Ovary (tissue), 9 donors: ENCODE results near the gene DOCK10. TPM values are rescaled to one million over a fixed set of nuclear protein-coding genes. Genes with fewer than 3 reads are reported as not detected.

Experiments used
- DNase-seq, 5 donors: peaks; one replicate each; pipeline ENCODE4 v3.0.0-alpha.2; 2019 to 2020
- H3K27ac ChIP-seq, 2 donors: fragments of 200-600 bp; one replicate each; pipeline versions ENCODE4 v1.5.1 to v1.8.0; 2019 to 2022
- H3K27me3 ChIP-seq: fragments of 200-600 bp; one replicate; pipeline ENCODE4 v1.8.0; 2022
- H3K36me3 ChIP-seq: fragments of 200-600 bp; sonication (generic); one replicate; pipeline ENCODE4 v1.5.1; 2019
- H3K4me1 ChIP-seq: one replicate; pipeline ENCODE4 v1.8.1; 2013; ENCODE audit warnings: mild to moderate bottlenecking, moderate library complexity; ENCODE audit not compliant: insufficient read depth
- H3K4me3 ChIP-seq: fragments of 200-600 bp; sonication (generic); one replicate; pipeline ENCODE4 v1.5.1; 2017
- H3K9me3 ChIP-seq, 2 donors: fragments of 200-600 bp in 1 of 2; sonication (generic) in 1 of 2; one replicate each; pipeline versions ENCODE4 v1.5.1 to v1.8.1; 2013 to 2019; ENCODE audit warnings: mild to moderate bottlenecking in 1 of 2, moderate library complexity in 1 of 2
- EP300 ChIP-seq: sonication (generic); formaldehyde crosslinking; IDR thresholded peaks from one replicate; pipeline ENCODE4 v1.6.1; 2017; ENCODE audit warnings: antibody characterized with exemption
- POLR2A ChIP-seq: fragments of 450-650 bp; IDR thresholded peaks from one replicate; pipeline ENCODE4 v1.6.1; 2017; ENCODE audit warnings: antibody characterized with exemption, mild to moderate bottlenecking, moderate library complexity
- WGBS, 3 donors: extraction: QIAGEN DNeasy Blood & Tissue Kit in 1 of 3; methylation state at CpG; one replicate each; pipeline versions ENCODE4 v1.1.5 to v1.1.7; 2013 to 2017; 5-methylcytosine and 5-hydroxymethylcytosine counted together
- intact Hi-C, 4 donors: fragments of 100-400 bp; cut with DNase I; formaldehyde crosslinking; loops; one replicate each; pipeline versions ENCODE4 v1.11.0 to v1.15.1; 2022 to 2023
- polyA plus RNA-seq, 2 donors: library from polyadenylated mRNA; stranded (reverse); fragments of 200-250 nt in 1 of 2; fragments of 350-450 nt in 1 of 2; fragmentation: Illumina TruSeq in 1 of 2; extraction: RNeasy Lipid Tissue Mini Kit (QIAGEN cat#74804) in 1 of 2; gene quantifications; one replicate each; pipeline ENCODE4 v1.2.3, GENCODE V29; 2013 to 2014
- total RNA-seq, 7 donors: library from RNA; depleted of rRNA in 2 of 7; stranded (reverse); fragments of >200 nt in 2 of 7; fragmentation: NEBNext Ultra II Directional in 3 of 7; extraction: Animal tissue kit (Norgen Biotek cat#: 25700) in 3 of 7; gene quantifications; one replicate each; pipeline versions ENCODE4 v1.1.0 to v1.2.4, GENCODE V29; 2016 to 2023
- TF ChIP-seq, protein P1 (sequence below), 3 donors: fragments of 450-650 bp in 2 of 3; fragments of 200-600 bp in 1 of 3; IDR thresholded peaks; one replicate each; pipeline versions ENCODE4 v1.5.1 to v1.8.0; 2016 to 2022; ENCODE audit warnings: antibody characterized with exemption in 3 of 3, mild to moderate bottlenecking in 1 of 3
- donor health status: DM: no; HTN: no; CAD: no; lungs with moderate emphysema.
- donor health status: DM: no; HTN: no; CAD: no.
- donor health status: Bipolar disorder and iron deficiency.
- donor health status: DM: yes; HTN: yes; CAD: no.
- donor health status: DM: no; HTN: no; CAD: no.
- donor health status: DM: yes; HTN: yes; CAD: no.

The DOCK10 gene
- total and polyA plus RNA-seq, 9 donors: 15.3 to 42.5 (median 31.2) TPM

DNA sequence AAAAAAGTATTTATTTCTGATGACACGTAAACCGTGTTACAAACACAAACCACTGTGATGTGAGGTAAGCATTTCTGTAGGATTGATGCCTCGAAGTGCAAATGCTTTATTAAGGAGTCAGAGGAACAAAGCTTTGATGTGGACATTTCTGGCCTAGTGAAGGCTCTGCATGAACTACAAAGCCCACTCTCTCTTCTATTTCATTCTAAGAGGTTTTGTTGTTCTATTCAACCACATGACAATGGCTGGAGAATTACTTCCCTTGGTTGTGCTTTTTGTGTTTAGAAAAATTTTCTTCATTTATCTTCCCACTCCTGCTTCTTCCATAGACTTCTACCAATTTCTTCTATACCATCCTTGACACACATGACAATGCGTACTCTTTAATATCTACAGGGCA, 200.4 kb downstream of the DOCK10 start:
- no peaks in the 10 kb centered on the region for H3K27me3 ChIP-seq
- no peak overlapping the region for H3K4me3 ChIP-seq
- H3K27ac ChIP-seq: no peak overlapping the region
- TF ChIP-seq POLR2A (no peak), EP300 (no peak)
- TF ChIP-seq, protein P1, sequence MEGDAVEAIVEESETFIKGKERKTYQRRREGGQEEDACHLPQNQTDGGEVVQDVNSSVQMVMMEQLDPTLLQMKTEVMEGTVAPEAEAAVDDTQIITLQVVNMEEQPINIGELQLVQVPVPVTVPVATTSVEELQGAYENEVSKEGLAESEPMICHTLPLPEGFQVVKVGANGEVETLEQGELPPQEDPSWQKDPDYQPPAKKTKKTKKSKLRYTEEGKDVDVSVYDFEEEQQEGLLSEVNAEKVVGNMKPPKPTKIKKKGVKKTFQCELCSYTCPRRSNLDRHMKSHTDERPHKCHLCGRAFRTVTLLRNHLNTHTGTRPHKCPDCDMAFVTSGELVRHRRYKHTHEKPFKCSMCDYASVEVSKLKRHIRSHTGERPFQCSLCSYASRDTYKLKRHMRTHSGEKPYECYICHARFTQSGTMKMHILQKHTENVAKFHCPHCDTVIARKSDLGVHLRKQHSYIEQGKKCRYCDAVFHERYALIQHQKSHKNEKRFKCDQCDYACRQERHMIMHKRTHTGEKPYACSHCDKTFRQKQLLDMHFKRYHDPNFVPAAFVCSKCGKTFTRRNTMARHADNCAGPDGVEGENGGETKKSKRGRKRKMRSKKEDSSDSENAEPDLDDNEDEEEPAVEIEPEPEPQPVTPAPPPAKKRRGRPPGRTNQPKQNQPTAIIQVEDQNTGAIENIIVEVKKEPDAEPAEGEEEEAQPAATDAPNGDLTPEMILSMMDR (IDR thresholded peaks at IDR 0.05): no peak
- H3K36me3 ChIP-seq: no peaks in the 10 kb centered on the region
- DNase-seq: no peak
- H3K9me3 ChIP-seq: no peaks in the 10 kb centered on the region
- intact Hi-C loops: no loop called here
- H3K4me1 ChIP-seq: no peaks in the 10 kb centered on the region
- WGBS, 3 donors: 90 to 93% (median 92%) methylated on average over 4 of the region's 4 CpGs

DNA sequence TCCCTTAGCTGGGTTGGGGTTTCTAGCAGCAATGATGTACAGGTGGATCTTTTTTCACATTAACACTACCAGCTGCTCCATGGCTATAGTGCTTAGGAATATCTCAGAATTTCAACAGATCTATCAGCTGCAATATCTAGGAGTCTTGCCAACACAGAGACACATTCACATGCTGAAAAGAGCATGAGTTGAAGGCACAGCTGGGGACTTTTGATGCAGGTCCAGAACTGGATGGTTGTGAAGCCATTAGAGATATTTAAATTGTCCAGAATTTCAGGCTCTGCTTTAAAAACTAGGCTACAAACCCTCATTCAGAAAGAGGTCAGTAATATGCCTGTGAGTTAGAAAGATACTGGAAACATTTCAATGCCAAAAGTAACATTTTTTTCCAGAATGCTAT, 203.9 kb downstream of the DOCK10 start:
- no peak overlapping the region for H3K4me3 ChIP-seq
- no peaks in the 10 kb centered on the region for H3K36me3 ChIP-seq
- no peaks in the 10 kb centered on the region for H3K9me3 ChIP-seq
- H3K27ac ChIP-seq: no peak overlapping the region
- no peak for TF ChIP-seq POLR2A
- TF ChIP-seq, protein P1 (IDR thresholded peaks at IDR 0.05): no peak
- no peak for TF ChIP-seq EP300
- H3K27me3 ChIP-seq: no peaks in the 10 kb centered on the region
- DNase-seq: no peak
- intact Hi-C loops: no loop called here
- H3K4me1 ChIP-seq: no peaks in the 10 kb centered on the region

DNA sequence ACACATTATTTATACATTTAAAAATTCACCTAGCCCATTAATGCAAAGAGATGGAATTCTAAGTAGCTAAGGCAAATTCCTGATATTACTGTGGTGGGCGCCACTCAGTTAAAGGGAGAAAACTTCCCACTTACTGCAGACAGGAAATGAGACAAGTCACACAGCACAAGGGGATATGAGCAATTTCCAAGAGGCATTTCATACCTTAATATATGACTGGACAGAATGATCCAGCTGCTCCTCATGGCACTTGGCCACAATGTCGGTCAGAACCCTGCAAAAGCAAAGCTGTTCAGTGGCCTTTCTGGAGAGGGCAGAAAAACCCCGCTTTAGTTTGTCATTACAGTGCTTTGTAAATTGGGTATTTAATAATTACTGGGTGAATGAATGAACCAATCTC, 204.7 kb downstream of the DOCK10 start:
- TF ChIP-seq, protein P1 (IDR thresholded peaks at IDR 0.05): no peak
- no peak for TF ChIP-seq EP300
- TF ChIP-seq POLR2A: no peak
- WGBS, 3 donors: 44 to 50% (median 48%) methylated on average over 3 of the region's 3 CpGs
- H3K27ac ChIP-seq: no peak overlapping the region
- intact Hi-C loops: no loop called here
- H3K9me3 ChIP-seq: no peaks in the 10 kb centered on the region
- H3K27me3 ChIP-seq: no peaks in the 10 kb centered on the region
- no peak for DNase-seq
- no peaks in the 10 kb centered on the region for H3K4me1 ChIP-seq
- H3K4me3 ChIP-seq: no peak overlapping the region
- no peaks in the 10 kb centered on the region for H3K36me3 ChIP-seq

DNA sequence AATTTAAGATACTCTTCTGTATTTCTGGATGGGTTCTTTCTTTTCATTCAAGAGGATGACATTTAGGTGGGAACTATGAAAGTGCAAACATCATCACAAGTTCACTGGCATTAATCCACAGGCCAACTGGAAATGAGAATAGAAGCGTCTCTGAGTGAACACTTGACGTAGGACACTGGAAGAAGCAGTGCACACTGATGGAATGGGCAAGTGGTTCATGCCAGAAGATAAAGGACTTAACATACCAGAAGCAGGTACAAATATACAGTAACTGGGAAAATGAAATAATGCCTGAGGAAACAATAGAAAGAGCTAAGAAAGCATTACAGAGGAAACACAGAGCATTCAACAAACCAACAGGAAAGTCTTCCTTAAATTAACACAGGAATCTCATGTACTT, 205.2 kb downstream of the DOCK10 start:
- no peaks in the 10 kb centered on the region for H3K36me3 ChIP-seq
- no peak overlapping the region for H3K27ac ChIP-seq
- 91 to 95% (median 95%) methylated on average over 2 of the region's 2 CpGs for WGBS, 3 donors
- intact Hi-C loops: no loop called here
- TF ChIP-seq, protein P1 (IDR thresholded peaks at IDR 0.05): no peak
- no peak for TF ChIP-seq EP300
- DNase-seq: no peak
- no peaks in the 10 kb centered on the region for H3K27me3 ChIP-seq
- no peaks in the 10 kb centered on the region for H3K9me3 ChIP-seq
- no peaks in the 10 kb centered on the region for H3K4me1 ChIP-seq
- no peak overlapping the region for H3K4me3 ChIP-seq

DNA sequence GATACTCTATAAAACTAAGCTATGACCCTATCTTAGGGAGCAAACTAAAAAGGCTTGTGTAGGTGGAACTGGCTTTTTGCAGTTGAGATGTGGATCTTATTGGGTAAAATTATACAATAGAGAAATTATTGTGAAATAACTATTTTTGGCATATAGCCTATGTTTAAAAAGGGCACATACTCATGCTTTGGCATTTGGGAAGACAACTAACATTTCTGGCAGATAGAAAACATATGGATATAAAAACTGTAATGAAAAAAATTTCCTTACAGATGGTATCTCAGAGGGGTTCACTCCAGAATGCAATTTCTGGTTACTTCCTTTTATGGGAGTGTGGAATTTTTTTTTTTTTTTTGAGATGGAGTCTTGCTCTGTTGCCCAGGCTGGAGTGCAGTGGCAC, 206.0 kb downstream of the DOCK10 start:
- Histone ChIP-seq H3K27ac (no peak overlapping the region), H3K27me3 (no peaks in the 10 kb centered on the region), H3K9me3 (no peaks in the 10 kb centered on the region), H3K4me1 (no peaks in the 10 kb centered on the region), H3K4me3 (no peak overlapping the region), H3K36me3 (no peaks in the 10 kb centered on the region)
- no peak for DNase-seq
- TF ChIP-seq POLR2A (no peak), EP300 (no peak)
- TF ChIP-seq, protein P1 (IDR thresholded peaks at IDR 0.05): no peak
- intact Hi-C loops: no loop called here
